Ovary (tissue), 9 donors: ENCODE measurements around the gene MGA. TPM values are rescaled to one million over a fixed set of nuclear protein-coding genes. Genes with fewer than 3 reads are reported as not detected.
A peak's percentile ranks its signal among the peaks of the same experiment; 100 is the strongest.

Source experiments
- DNase-seq, 5 donors: peaks; one replicate each; pipeline ENCODE4 v3.0.0-alpha.2; 2019 to 2020
- H3K27ac ChIP-seq, 2 donors: fragments of 200-600 bp; one replicate each; pipeline versions ENCODE4 v1.5.1 to v1.8.0; 2019 to 2022
- H3K27me3 ChIP-seq: fragments of 200-600 bp; one replicate; pipeline ENCODE4 v1.8.0; 2022
- H3K36me3 ChIP-seq: fragments of 200-600 bp; sonication (generic); one replicate; pipeline ENCODE4 v1.5.1; 2019
- H3K4me1 ChIP-seq: one replicate; pipeline ENCODE4 v1.8.1; 2013; ENCODE audit warnings: mild to moderate bottlenecking, moderate library complexity; ENCODE audit not compliant: insufficient read depth
- H3K4me3 ChIP-seq: fragments of 200-600 bp; sonication (generic); one replicate; pipeline ENCODE4 v1.5.1; 2017
- H3K9me3 ChIP-seq, 2 donors: fragments of 200-600 bp in 1 of 2; sonication (generic) in 1 of 2; one replicate each; pipeline versions ENCODE4 v1.5.1 to v1.8.1; 2013 to 2019; ENCODE audit warnings: mild to moderate bottlenecking in 1 of 2, moderate library complexity in 1 of 2
- EP300 ChIP-seq: sonication (generic); formaldehyde crosslinking; IDR thresholded peaks from one replicate; pipeline ENCODE4 v1.6.1; 2017; ENCODE audit warnings: antibody characterized with exemption
- POLR2A ChIP-seq: fragments of 450-650 bp; IDR thresholded peaks from one replicate; pipeline ENCODE4 v1.6.1; 2017; ENCODE audit warnings: antibody characterized with exemption, mild to moderate bottlenecking, moderate library complexity
- WGBS, 3 donors: extraction: QIAGEN DNeasy Blood & Tissue Kit in 1 of 3; methylation state at CpG; one replicate each; pipeline versions ENCODE4 v1.1.5 to v1.1.7; 2013 to 2017; 5-methylcytosine and 5-hydroxymethylcytosine counted together
- intact Hi-C, 4 donors: fragments of 100-400 bp; cut with DNase I; formaldehyde crosslinking; loops; one replicate each; pipeline versions ENCODE4 v1.11.0 to v1.15.1; 2022 to 2023
- polyA plus RNA-seq, 2 donors: library from polyadenylated mRNA; stranded (reverse); fragments of 200-250 nt in 1 of 2; fragments of 350-450 nt in 1 of 2; fragmentation: Illumina TruSeq in 1 of 2; extraction: RNeasy Lipid Tissue Mini Kit (QIAGEN cat#74804) in 1 of 2; gene quantifications; one replicate each; pipeline ENCODE4 v1.2.3, GENCODE V29; 2013 to 2014
- total RNA-seq, 7 donors: library from RNA; depleted of rRNA in 2 of 7; stranded (reverse); fragments of >200 nt in 2 of 7; fragmentation: NEBNext Ultra II Directional in 3 of 7; extraction: Animal tissue kit (Norgen Biotek cat#: 25700) in 3 of 7; gene quantifications; one replicate each; pipeline versions ENCODE4 v1.1.0 to v1.2.4, GENCODE V29; 2016 to 2023
- TF ChIP-seq, protein P1 (sequence below), 3 donors: fragments of 450-650 bp in 2 of 3; fragments of 200-600 bp in 1 of 3; IDR thresholded peaks; one replicate each; pipeline versions ENCODE4 v1.5.1 to v1.8.0; 2016 to 2022; ENCODE audit warnings: antibody characterized with exemption in 3 of 3, mild to moderate bottlenecking in 1 of 3
- donor health status: DM: no; HTN: no; CAD: no; lungs with moderate emphysema.
- donor health status: DM: no; HTN: no; CAD: no.
- donor health status: Bipolar disorder and iron deficiency.
- donor health status: DM: yes; HTN: yes; CAD: no.
- donor health status: DM: no; HTN: no; CAD: no.
- donor health status: DM: yes; HTN: yes; CAD: no.

The MGA gene
- total and polyA plus RNA-seq, 9 donors: 7.1 to 90.2 (median 60.9) TPM

DNA sequence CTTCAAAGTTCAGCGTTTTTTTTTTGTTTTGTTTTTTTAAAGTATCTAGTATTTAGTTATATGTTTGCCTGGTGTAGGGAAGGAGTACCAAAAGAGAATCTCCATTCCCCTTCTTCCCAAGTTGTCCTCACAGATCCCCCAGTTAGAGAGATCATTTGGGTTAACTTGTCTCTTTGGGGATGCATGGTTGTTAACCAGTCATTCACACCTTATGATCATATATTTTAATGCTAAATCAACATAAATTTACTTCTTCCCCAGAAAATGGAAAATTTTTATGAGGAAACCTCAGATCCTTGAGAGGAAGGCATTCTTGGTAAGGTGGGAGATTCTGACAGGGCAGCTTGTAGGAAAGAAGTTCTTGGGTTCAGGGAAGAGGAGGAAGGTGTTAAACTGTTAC lies 1.5 kb upstream of the MGA start:
- Histone ChIP-seq H3K4me1 (peaks cover 5% of the 10 kb centered on the region), H3K9me3 (no peaks in the 10 kb centered on the region), H3K4me3 (no peak overlapping the region), H3K27ac (no peak overlapping the region), H3K27me3 (no peaks in the 10 kb centered on the region), H3K36me3 (no peaks in the 10 kb centered on the region)
- intact Hi-C loops: no loop called here
- DNase-seq: no peak
- WGBS, 3 donors: 62 to 71% (median 68%) methylated on average over 1 of the region's 1 CpG
- TF ChIP-seq, protein P1, sequence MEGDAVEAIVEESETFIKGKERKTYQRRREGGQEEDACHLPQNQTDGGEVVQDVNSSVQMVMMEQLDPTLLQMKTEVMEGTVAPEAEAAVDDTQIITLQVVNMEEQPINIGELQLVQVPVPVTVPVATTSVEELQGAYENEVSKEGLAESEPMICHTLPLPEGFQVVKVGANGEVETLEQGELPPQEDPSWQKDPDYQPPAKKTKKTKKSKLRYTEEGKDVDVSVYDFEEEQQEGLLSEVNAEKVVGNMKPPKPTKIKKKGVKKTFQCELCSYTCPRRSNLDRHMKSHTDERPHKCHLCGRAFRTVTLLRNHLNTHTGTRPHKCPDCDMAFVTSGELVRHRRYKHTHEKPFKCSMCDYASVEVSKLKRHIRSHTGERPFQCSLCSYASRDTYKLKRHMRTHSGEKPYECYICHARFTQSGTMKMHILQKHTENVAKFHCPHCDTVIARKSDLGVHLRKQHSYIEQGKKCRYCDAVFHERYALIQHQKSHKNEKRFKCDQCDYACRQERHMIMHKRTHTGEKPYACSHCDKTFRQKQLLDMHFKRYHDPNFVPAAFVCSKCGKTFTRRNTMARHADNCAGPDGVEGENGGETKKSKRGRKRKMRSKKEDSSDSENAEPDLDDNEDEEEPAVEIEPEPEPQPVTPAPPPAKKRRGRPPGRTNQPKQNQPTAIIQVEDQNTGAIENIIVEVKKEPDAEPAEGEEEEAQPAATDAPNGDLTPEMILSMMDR (IDR thresholded peaks at IDR 0.05): no peak
- no peak for TF ChIP-seq POLR2A
- TF ChIP-seq EP300: no peak

DNA sequence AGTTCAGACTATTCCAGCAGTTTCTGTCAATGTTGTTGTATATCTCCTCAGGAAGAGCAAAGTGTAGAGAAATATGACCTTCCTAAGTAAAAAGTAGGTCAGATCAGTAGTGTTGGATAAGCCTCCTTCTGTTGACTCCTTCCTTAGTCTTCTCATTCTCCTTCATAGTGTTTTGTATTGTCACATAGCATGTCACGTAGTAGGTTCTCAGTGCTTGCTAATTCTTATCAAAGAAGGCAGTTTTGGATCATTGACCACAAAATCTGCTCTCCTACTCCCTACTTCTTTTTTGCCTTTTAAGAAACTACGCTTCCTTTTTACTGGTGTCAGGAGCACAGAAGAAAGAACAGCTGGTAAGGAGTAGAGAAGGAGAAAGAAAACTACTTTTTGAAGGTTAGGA lies 1.0 kb upstream of the MGA start:
- TF ChIP-seq, protein P1 (IDR thresholded peaks at IDR 0.05): no peak
- no peak for TF ChIP-seq POLR2A
- TF ChIP-seq EP300: no peak
- H3K36me3 ChIP-seq: no peaks in the 10 kb centered on the region
- H3K9me3 ChIP-seq: no peaks in the 10 kb centered on the region
- H3K4me1 ChIP-seq: peaks cover 5% of the 10 kb centered on the region
- H3K4me3 ChIP-seq: no peak overlapping the region
- DNase-seq: no peak
- no peaks in the 10 kb centered on the region for H3K27me3 ChIP-seq
- intact Hi-C loops: no loop called here
- H3K27ac ChIP-seq: no peak overlapping the region
- WGBS, 3 donors: 82 to 87% (median 84%) methylated on average over 2 of the region's 2 CpGs

DNA sequence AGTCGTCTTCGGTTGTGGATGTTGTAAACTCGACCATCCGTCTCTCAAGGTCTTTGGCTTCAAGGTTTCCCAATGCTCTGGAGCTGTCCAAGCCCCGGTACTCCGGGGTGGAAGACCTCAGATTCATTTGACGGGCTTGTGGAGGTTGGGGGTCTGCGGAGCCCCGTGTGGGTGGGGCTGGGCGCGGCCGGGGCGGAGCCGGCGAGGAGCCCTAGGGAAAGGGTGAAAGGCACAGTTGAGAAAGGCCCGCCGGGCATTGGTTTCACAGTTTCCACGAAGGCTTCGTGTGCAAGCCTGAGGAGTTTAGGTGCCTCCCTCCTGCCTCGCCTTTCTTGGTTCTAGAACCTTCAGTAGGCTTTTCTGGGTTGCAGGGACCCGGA lies 360 bp upstream of the MGA start:
- TF ChIP-seq EP300 (no peak), POLR2A (no peak)
- DNase-seq: no peak
- WGBS, 3 donors: 4 to 6% (median 4%) methylated on average over 21 of the region's 21 CpGs

DNA sequence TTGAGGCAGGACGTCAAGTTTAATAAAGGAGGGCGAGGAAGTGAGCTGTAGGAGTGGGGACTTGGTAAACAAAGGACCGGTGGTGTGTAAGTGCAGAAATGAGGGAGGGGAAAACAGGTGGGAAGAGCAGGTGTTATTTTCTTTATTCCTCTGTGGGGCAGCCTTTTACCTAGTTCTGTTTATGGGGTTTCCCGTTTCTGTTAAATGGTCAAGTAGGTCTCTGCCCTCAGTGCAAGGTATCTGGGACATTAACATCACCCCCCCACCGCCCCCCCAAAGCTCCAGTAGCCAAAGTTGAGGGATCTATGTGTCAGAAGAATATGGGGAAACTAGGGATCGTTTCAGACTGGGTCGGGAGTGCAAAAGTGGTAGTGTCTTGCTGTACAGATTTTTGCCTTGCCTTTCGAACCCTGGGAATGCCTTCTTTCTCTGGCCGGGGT lies 893 bp downstream of the MGA start:
- H3K27ac ChIP-seq: peak overlapping the region in 1 of 2 donors; percentile 80
- no peak for TF ChIP-seq EP300
- TF ChIP-seq, protein P1 (IDR thresholded peaks at IDR 0.05): no peak
- TF ChIP-seq POLR2A: no peak
- no peak for DNase-seq
- peaks cover 5% of the 10 kb centered on the region for H3K4me1 ChIP-seq
- H3K4me3 ChIP-seq: peak overlapping the region; percentile 30
- intact Hi-C loops: loop anchor here in 2 of 4 donors (5.0 kb wide), 2 partner anchors 39 to 104 kb away; partner anchors contain the start of gene TYRO3 (in 1 of the 2)
- no peaks in the 10 kb centered on the region for H3K9me3 ChIP-seq
- H3K27me3 ChIP-seq: no peaks in the 10 kb centered on the region
- no peaks in the 10 kb centered on the region for H3K36me3 ChIP-seq
- WGBS, 3 donors: 0 to 1% (median 1%) methylated on average over 9 of the region's 9 CpGs

More for the DNA sequence above, 360 bp upstream of the MGA start:
- H3K27ac ChIP-seq: peak overlapping the region; percentile 65 to 80
- H3K4me1 ChIP-seq: peaks cover 5% of the 10 kb centered on the region
- no peaks in the 10 kb centered on the region for H3K9me3 ChIP-seq
- no peaks in the 10 kb centered on the region for H3K36me3 ChIP-seq
- peak overlapping the region; percentile 30 for H3K4me3 ChIP-seq
- H3K27me3 ChIP-seq: no peaks in the 10 kb centered on the region
- intact Hi-C loops: loop anchor here in 2 of 4 donors (5.0 kb wide), 2 partner anchors 38 to 103 kb away; partner anchors contain the start of gene TYRO3 (in 1 of the 2)

DNA sequence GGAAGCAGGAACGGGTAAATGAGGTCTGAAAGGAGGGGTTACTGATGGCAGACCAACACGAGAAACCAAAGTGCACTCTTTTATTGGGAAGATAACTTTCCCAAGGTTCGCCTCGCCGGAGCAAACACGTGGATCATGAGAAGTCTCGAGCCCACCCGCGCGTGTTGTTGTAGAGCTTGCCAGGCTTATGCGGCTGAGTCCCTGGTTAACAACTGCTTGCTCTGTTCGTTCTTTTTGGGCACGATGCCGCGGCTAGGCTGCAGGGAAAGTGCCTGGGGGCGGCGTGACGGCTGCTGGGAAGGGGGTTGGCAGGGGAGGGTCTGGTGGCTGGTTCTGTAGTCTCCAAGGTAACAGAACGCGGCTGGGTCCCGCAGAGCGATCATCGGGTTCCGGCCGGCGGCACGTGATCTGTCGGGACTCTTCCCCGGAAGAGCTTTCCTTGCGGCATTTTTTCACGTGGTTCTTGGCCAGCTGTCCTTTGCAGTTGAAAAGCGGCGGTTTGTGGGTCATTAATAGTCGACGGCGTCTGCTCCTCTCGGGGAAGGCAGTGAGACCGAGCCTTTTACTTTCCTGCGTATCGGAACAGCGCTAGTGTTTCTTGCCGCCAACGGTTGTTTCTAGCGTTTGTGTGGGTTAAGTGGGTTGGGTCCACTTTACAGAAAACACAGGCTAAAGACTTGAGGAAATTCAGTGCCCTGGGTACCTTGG lies 1.5 kb downstream of the MGA start:
- Histone ChIP-seq H3K4me1 (peaks cover 5% of the 10 kb centered on the region), H3K27ac (no peak overlapping the region), H3K9me3 (no peaks in the 10 kb centered on the region), H3K4me3 (peak overlapping the region; percentile 30), H3K36me3 (no peaks in the 10 kb centered on the region), H3K27me3 (no peaks in the 10 kb centered on the region)
- 0 to 1% (median 1%) methylated on average over 44 of the region's 44 CpGs for WGBS, 3 donors
- intact Hi-C loops: loop anchor here in 2 of 4 donors (5.0 kb wide), 2 partner anchors 39 to 104 kb away; partner anchors contain the start of gene TYRO3 (in 1 of the 2)
- DNase-seq: peak; percentile 73 to 82 (median 75)
- TF ChIP-seq EP300 (no peak), POLR2A (no peak)
